ENCODE measurements around the gene SULF2. TPM values are rescaled to one million over a fixed set of nuclear protein-coding genes. Genes with fewer than 3 reads are reported as not detected.

The SULF2 gene
- total RNA-seq, 1 experiment from 2014 or later, result 0.69 TPM

- BruUV-seq (replicated peaks), result no TSS peak
- H3K4me1 ChIP-seq (ENCODE audit: insufficient read depth, low read length, poor library complexity, severe bottlenecking), result no peaks in the 10 kb centered on the region
- DNase-seq (ENCODE audit: low spot score), result no peak
- H3K9me3 ChIP-seq (ENCODE audit: low read depth, low read length, poor library complexity, severe bottlenecking), result no peaks in the 10 kb centered on the region
- ChIA-PET POLR2A (ENCODE audit: low non-redundant PET) (no interaction called here), CTCF (interaction anchor here (0.6 kb wide), 1 partner anchor 160 kb away, joined by 4 read pairs; no protein-coding TSS in a partner anchor)
- H3K27ac ChIP-seq (ENCODE audit: low read depth, low read length, poor library complexity, severe bottlenecking), result no peak overlapping the region
- H3K36me3 ChIP-seq (ENCODE audit: insufficient read depth, low read length, poor library complexity, severe bottlenecking), result no peaks in the 10 kb centered on the region
- peaks cover 56% of the 10 kb centered on the region for H3K27me3 ChIP-seq (replicated peaks; ENCODE audit: insufficient read depth, low read depth, low read length, poor library complexity)
- no peak overlapping the region for H3K4me3 ChIP-seq (ENCODE audit: low read depth, low read length, poor library complexity, severe bottlenecking)
- intact Hi-C loops (cut with micrococcal nuclease; ENCODE audit: unreplicated experiment), result no loop called here
- TF ChIP-seq, protein P1, sequence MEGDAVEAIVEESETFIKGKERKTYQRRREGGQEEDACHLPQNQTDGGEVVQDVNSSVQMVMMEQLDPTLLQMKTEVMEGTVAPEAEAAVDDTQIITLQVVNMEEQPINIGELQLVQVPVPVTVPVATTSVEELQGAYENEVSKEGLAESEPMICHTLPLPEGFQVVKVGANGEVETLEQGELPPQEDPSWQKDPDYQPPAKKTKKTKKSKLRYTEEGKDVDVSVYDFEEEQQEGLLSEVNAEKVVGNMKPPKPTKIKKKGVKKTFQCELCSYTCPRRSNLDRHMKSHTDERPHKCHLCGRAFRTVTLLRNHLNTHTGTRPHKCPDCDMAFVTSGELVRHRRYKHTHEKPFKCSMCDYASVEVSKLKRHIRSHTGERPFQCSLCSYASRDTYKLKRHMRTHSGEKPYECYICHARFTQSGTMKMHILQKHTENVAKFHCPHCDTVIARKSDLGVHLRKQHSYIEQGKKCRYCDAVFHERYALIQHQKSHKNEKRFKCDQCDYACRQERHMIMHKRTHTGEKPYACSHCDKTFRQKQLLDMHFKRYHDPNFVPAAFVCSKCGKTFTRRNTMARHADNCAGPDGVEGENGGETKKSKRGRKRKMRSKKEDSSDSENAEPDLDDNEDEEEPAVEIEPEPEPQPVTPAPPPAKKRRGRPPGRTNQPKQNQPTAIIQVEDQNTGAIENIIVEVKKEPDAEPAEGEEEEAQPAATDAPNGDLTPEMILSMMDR (conservative IDR thresholded peaks at IDR 0.05; ENCODE audit: low read depth, low read length), result no peak
- no peak for TF ChIP-seq EZH2 (IDR thresholded peaks at IDR 0.05; ENCODE audit: borderline replicate concordance, low read depth, low read length, poor library complexity, severe bottlenecking)
Measured at GRCh38 chr20:47815416-47815806, 30.1 kb upstream of the SULF2 start.

GRCh38 chr20:47814632-47815415 lies 29.5 kb upstream of the SULF2 start:
- no TSS peak for BruUV-seq (replicated peaks)
- Histone ChIP-seq H3K36me3 (ENCODE audit: insufficient read depth, low read length, poor library complexity, severe bottlenecking) (no peaks in the 10 kb centered on the region), H3K27me3 (replicated peaks; ENCODE audit: insufficient read depth, low read depth, low read length, poor library complexity) (peaks cover 59% of the 10 kb centered on the region), H3K4me3 (ENCODE audit: low read depth, low read length, poor library complexity, severe bottlenecking) (no peak overlapping the region), H3K9me3 (ENCODE audit: low read depth, low read length, poor library complexity, severe bottlenecking) (no peaks in the 10 kb centered on the region), H3K27ac (ENCODE audit: low read depth, low read length, poor library complexity, severe bottlenecking) (no peak overlapping the region), H3K4me1 (ENCODE audit: insufficient read depth, low read length, poor library complexity, severe bottlenecking) (no peaks in the 10 kb centered on the region)
- ChIA-PET CTCF (interaction anchor here (0.6 kb wide), 1 partner anchor 159 kb away, joined by 4 read pairs; no protein-coding TSS in a partner anchor), POLR2A (ENCODE audit: low non-redundant PET) (no interaction called here)
- no peak for TF ChIP-seq EZH2 (IDR thresholded peaks at IDR 0.05; ENCODE audit: borderline replicate concordance, low read depth, low read length, poor library complexity, severe bottlenecking)
- TF ChIP-seq, protein P1 (conservative IDR thresholded peaks at IDR 0.05; ENCODE audit: low read depth, low read length), result no peak
- no peak for DNase-seq (ENCODE audit: low spot score)
- intact Hi-C loops (cut with micrococcal nuclease; ENCODE audit: unreplicated experiment), result no loop called here

GRCh38 chr20:47810721-47811347 lies 25.6 kb upstream of the SULF2 start:
- BruUV-seq (replicated peaks), result no TSS peak
- Histone ChIP-seq H3K27me3 (replicated peaks; ENCODE audit: insufficient read depth, low read depth, low read length, poor library complexity) (peaks cover 49% of the 10 kb centered on the region), H3K36me3 (ENCODE audit: insufficient read depth, low read length, poor library complexity, severe bottlenecking) (no peaks in the 10 kb centered on the region), H3K4me3 (ENCODE audit: low read depth, low read length, poor library complexity, severe bottlenecking) (no peak overlapping the region), H3K4me1 (ENCODE audit: insufficient read depth, low read length, poor library complexity, severe bottlenecking) (no peaks in the 10 kb centered on the region), H3K9me3 (ENCODE audit: low read depth, low read length, poor library complexity, severe bottlenecking) (no peaks in the 10 kb centered on the region), H3K27ac (ENCODE audit: low read depth, low read length, poor library complexity, severe bottlenecking) (no peak overlapping the region)
- POLR2A ChIA-PET (ENCODE audit: low non-redundant PET), result no interaction called here
- CTCF ChIA-PET, result no interaction called here
- DNase-seq (ENCODE audit: low spot score), result no peak
- intact Hi-C loops (cut with micrococcal nuclease; ENCODE audit: unreplicated experiment), result no loop called here
- TF ChIP-seq EZH2 (IDR thresholded peaks at IDR 0.05; ENCODE audit: borderline replicate concordance, low read depth, low read length, poor library complexity, severe bottlenecking), result no peak
- TF ChIP-seq, protein P1 (conservative IDR thresholded peaks at IDR 0.05; ENCODE audit: low read depth, low read length), result no peak
